Measurements from ENCODE around the gene FN3K.

Gene FN3K

DNA sequence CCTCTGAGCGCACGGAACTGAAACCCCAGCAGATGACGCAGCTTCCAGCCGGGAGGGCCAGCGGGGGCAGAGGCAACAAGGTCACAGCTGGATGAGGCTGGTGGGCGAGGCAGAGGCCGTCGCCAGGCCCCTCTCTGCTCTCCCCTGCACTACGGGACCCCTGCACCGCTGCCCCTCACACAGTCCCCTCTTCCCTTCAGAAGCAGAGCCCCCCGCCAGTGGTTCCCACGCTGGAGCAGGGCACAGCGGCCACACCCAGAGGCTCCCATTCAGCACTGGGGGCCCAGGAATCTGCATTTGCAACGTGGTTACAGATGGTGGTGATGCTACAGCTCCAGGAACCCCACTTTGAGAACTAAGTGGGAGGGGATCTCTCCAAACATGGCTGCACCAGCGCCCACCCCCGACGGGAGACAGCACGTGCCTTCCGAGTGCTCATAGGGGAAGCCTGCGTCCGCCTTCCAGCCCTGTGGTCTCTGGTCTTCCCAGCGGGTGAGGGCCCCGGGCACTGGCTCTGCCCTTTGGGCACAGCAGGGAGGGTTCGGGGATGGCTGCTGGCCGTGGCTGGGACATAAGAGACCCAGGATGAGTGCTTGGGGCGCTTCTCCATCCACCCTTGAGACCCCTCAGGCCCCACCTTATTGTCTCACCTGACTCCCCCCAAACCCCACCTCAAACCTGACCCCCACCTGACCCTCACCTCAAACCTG lies 32.2 kb upstream of the FN3K start:
- no peak for DNase-seq

DNA sequence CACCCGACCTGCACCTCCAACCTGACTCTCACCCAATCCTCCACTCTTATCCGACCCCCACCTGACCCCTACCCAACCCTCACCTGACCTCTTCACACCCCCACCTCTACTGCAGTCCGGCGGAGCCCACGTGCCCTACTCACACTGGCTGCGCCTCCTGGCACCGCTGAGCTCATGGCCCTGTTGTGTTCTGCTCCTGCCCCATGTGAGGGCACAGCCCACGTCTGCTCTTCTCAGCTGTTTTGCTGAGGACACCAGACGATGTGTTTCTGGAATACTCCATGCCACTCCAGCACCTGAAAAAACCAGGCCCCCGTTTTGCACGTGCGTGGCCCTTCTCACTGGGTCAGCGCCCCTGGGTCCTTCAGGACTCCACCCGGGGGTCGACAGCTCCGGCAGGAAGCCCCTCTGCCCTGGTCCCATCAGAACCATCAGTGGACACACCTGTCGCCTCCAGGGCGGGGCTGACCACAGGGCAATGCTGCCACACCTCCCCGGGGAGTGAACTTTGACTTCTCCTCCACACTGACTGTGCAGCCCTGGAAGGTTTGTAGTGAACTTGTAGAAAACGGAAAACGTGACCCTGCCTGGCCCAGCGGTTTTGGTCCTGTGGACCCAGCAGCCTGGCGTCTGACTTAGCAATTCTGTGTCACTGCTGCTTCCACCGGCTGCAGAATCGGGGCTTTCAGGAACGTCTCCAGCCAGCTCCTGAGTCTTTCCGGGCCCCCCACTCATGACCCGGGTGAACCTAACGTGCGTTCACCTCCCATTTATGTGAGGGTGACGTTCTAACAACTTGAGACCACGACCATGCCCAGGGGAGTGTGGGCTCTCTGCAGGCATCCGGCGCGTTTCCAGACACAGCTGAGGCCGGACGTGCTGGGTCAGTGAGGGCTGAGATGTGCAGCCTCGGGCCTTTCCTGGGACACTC lies 31.2 kb upstream of the FN3K start:
- DNase-seq: no peak

DNA sequence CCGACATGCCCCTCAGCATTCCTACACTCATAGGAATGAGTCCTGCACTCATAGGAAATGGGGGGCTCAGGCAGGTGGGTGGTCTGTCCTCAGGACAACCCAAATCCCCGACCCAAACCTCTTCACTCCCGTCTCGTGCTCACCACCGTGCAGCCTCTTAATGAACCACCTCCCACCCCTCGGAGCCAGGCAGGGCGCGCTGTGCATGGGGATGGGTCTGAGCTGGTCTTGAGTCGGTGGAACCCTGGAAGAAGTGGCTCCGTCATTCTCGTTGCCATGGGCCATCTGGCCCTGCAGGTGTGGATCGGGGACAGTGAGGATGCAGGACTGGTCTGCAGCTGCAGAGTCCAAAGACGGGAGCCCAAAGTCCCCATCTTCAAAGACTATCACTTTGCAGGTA lies 30.5 kb upstream of the FN3K start:
- DNase-seq: no peak

DNA sequence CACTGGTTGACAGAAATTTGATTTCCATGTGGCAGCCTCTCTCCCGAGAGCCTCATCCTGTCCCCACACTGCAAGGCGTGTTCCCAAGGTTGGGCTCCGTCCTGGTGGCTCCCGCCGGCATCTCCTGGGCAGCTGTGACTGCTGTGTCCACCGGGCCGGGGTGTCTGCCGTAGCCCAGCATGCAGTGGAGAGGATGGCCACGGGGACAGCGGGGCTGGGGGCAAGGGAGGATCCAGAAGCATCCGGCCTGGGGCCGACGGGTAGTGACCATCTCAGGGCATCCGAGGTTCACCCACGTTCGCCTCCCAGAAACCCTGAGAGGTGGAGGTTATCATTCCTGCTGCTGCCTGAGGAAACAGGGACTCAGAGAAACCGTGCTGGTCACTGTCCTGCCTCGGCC lies 29.7 kb upstream of the FN3K start:
- no peak for DNase-seq

DNA sequence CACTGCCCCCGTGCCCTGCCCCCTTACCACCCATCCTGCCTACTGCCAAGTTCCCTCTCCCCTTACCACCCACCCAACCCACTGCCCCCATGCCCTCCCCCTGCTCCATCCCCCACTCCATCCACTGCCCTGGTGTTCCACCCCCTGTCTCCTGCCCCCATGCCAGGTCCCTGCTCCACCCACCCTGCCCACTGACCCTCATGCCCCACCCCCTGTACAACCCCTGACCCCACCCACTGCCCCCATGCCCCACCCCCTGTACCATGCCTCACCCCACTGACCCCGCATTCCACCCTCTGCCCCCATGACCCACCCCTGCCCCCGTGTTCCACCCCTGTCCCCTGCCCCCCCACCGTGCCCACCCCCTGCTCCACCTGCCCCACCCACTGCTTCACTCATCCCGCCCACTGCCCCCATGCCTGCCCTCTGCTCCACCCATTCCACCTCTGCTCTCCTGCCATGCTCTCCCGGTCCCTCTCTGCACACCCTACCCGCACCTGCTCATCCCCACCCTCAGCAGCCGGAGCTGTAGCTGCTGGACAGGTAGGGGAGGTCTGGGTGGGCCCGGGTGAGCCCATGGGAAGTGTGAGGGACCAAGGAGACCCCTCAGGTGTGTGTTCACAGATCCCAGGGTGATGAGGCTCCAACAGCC lies 26.3 kb upstream of the FN3K start:
- no peak for DNase-seq

DNA sequence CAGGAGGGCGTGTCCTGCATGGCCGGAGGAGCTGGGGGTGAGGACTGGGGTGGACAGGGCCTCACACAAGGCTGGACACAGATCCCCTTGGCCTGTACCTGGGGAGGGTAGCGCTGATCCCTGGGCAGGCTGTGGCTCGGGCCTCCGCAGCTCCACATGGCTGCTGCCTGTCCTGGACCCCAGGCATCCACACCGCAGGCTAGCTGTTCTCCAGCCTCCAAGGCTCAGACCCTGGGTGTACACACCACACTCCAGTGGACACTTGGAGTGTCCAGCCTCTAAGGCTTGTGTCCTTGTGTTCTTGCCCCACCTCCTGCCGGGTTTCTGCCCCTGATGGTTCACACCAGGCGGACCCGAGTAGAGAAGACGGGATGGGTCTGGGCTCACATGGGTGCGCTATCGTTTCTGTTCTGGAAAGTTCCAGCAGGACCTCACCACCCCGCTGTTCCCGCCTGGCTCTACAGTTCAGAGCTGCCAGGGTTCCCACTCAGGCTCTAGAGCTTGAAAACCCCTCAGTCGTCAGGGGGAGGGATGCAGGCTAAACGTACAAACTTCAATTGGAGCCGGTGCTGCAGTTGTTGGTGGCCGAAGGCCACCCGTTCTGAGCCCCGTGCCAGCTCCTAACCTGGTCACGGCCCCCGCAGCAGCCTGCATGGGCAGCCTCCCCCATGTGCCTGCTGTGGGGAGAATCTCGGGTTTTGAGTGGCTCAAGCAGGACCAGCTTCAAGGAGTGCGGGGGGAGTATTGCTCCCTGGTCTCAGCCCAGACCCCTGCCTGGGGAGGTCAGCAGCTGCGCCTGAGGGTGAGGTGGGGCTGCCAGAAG lies 25.5 kb upstream of the FN3K start:
- no peak for DNase-seq

DNA sequence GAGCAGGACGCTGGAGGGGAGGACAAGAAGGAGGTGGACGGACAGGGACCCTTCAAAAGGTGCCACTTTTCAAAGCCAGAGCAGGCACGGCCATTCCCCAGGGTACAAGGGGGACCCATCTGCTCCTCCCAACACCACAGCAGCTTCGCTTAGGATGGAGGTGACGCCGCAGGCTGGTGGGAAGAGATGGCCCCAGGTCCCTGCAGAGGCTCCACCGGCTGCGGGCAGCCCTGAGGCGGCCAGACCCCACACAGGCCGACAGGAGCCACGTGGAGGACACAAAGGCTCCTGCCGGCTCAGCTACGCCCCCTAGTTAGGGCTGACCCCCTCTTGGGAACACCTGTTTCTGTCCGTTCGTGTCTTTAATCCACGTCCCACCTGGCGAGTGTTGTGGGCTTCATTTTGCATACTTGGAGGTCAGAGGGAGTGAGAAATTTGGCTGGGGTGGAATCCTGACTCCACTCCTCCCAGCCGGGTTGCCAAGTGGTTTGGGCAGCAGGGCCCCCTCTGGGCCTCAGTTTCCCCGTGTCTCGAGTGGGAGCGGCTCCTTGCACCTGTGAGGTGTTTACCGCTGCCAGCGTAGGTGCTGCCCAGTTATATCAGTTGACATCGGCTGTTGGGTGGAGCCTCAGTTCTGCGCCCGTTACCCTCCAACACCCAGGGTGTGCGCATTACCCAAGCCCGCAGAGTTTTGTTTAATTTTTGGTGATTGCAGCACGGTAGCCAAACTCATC lies 24.7 kb upstream of the FN3K start:
- no peak for DNase-seq

DNA sequence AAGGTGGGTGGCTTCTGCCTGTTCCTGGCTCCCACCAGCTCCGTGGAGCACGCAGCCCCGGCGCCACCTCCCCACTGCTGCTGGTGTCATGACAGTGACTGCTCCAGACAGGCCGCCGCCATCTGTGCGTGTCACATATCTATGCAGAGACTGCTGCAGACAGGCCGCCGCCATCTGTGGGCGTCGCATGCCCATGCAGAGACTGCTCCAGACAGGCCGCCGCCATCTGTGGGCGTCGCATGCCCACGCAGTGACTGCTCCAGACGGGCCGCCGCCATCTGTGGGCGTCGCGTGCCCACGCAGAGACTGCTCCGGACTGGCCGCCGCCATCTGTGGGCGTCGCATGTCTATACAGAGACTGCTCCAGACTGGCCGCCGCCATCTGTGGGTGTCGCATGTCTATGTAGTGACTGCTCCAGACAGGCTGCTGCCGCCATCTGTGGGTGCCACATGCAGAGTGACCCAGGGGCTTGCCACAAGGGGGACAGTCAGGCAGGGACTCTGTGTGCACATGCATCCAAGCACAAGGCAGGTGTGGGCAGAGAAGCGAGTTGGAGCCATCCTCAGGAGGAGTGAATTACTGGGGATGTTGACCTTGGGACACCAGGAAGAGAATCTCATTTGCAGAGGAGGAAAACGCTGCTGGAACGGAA lies 22.2 kb upstream of the FN3K start:
- DNase-seq: no peak

DNA sequence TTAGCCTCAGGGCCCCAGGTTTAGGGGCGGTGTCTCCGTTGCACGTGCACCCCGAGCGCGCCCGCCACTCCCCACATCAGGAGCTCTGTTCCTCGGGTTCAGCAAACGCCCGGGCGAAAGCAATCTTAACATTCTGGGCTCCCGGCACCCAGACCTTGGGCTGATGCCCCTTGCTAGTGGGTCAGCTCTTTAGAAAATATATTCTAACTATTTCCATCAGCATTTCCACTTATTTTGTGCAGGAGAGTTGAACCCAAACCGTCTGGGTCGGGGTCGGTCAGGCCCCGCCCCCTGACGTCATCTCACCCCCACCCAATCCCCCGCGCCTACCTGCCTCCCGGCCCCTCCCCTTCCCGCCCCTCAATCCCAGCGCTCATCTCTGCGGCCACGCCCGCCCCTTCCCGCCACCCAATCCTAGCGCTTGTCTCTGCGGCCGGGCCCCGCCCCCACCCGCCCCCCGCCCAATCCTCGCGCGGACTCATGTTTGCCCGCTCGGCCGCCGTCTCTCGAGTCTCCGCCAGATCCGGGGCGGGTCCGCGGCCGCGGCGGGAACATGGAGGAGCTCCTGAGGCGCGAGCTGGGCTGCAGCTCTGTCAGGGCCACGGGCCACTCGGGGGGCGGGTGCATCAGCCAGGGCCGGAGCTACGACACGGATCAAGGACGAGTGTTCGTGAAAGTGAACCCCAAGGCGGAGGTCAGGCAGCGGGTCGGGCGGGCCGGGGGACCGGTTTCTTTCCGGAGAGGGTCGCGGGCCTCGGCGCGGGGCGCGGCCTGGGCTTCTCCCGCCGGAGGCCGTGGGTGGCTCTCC lies 19.0 kb upstream of the FN3K start, which contains the start of gene FN3KRP:
TSS of gene FN3KRP (plus strand) at position 504 of the 808 bp plus-strand sequence. CDS start at position 554, 50 bp downstream.
- DNase-seq: peak; percentile 88

DNA sequence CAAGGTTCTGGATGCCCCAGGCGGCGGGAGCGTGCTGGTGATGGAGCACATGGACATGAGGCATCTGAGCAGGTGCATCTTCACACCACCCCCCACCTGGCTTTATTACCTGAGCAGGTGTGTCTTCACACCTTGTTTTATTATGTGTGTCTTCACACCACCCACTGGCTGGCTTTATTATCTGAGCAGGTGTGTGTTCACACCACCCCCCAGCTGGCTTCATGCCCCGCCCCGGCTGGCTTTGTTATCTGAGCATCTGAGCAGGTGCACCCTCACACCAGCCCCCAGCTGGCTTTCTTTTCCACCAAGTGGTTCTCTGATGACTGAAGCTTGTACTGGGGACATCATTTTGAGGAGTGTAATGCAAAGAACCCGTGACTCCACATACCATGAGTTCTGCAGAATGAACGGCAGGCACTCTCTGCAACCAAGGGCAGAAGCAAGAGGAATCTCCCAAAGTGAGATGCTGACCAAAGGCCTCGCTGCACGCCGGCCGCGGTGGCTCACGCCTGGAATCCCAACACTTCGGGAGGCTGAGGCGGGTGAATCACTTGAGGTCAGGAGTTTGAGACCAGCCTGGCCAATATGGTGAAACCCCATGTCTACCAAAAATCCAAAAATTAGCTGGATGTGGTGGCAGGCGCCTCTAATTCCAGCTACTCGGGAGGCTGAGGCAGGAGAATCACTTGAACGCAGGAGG lies 16.3 kb upstream of the FN3K start:
- DNase-seq: no peak

DNA sequence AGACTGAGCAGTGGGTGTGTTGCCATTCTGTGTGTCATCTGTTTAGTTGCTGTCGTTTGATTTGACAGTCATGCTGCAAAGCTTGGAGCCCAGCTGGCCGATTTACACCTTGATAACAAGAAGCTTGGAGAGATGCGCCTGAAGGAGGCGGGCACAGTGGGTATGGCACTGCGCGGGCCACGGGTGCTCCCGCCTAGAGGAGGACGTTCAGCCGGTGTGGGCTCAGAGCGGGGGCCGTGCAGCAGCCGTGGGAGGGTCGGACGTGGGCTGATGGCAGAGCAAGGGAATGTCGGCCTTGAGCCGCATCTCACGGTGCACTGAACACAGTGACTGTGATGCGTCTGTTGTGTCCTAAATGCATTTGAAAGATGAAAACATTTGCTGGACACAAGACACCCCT lies 15.2 kb upstream of the FN3K start:
- no peak for DNase-seq

DNA sequence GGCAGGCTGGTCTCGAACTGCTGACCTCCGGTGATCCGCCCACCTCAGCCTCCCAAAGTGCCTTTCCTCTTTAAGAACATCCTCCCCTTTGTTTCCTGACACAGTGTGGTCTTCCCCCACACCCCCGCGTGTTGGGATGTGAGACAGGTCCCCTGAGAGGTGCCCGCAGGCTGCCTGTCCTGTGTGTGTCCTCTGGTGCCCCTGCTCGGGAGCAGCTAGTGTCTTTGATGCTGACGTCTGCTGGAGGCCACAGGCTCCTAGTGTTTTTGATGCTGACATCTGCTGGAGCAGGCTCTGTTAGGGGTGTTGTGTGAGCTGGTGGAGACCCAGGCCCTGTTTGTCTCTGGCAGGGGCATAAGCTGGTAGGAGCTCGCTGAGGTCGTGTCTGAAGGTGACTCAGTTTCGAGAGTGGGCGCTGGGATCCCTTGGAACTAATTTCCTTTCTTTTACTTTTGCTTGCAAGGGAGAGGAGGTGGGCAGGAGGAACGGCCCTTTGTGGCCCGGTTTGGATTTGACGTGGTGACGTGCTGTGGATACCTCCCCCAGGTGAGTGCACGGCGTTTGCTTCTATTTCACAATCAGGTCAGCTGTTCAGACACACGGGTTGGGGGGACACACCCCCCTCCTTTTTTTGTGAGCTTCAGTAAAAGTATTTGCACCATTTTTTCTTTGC lies 12.9 kb upstream of the FN3K start:
- no peak for DNase-seq

DNA sequence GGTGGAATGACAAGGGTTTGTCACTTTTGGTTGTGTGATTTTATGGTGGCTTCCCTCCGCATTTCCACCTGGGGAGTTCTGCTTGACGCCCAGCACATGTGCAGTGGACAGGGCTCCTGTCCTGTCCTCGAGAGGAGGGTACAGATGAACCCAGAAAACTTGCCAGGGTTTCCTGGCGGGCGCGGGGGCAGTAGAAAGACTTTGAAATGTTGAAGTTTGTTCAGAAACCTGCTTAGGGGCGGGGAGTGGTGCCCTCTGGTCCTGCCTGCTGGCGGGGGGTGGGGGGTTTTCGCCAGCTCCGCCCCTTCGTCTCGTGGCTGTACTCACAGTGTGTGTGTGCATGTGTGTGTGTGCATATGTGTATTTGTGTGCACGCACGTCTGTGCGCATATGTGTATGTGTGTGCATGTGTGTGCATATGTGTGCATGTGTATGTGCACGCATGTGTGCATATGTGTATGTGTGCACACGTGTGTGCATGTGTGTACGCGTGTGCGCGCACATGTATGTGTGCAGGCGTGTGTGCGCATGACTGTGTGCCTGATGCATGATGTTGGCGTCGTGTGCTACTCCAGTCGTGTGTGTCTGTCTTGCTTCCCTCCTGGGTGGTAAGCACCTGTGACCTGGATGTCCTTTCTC lies 12.1 kb upstream of the FN3K start:
- no peak for DNase-seq

DNA sequence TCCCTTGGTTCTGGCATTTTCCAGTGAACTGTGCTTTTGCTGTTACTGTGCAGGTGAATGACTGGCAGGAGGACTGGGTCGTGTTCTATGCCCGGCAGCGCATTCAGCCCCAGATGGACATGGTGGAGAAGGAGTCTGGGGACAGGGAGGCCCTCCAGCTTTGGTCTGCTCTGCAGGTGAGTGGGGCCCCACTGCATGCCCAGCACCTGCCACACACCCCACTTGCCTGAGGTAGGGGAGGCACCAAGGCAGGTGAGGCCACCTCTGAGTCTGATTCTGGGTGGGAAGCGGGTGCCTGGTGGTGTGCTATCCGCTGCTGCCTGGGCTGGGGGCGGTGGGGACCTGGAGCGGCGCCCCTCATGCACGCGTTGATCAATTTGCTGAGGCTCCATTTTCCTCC lies 9.0 kb upstream of the FN3K start:
- no peak for DNase-seq

DNA sequence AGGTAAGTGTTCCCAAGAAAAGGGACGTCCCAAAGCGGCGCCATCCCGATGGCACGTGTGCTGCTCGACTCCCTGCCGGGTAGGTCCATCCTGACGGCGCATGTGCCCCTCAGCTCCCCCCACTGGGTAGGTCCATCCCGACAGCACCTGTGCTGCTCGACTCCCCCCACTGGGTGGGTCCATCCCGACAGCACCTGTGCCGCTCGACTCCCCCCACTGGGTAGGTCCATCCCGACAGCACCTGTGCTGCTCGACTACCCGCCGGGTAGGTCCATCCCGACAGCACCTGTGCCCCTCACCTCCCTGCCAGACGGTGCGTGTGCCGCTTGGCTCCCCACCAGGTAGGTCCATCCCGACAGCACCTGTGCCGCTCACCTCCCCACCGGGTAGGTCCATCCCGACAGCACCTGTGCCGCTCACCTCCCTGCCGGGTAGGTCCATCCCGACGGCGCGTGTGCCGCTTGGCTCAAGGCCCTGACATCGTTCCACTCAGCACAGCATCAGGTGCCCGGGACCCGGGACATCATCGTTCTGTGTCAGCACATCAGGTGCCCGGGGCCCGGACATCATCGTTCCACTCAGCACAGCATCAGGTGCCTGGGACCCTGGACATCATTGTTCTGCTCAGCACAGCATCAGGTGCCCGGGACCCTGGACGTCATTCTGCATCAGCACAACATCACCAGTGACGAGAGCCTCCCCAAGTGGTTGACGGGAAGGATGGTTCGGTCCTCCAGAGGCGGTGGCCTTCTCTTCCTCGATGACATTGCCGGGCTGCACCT lies 5.7 kb upstream of the FN3K start:
- DNase-seq: no peak

DNA sequence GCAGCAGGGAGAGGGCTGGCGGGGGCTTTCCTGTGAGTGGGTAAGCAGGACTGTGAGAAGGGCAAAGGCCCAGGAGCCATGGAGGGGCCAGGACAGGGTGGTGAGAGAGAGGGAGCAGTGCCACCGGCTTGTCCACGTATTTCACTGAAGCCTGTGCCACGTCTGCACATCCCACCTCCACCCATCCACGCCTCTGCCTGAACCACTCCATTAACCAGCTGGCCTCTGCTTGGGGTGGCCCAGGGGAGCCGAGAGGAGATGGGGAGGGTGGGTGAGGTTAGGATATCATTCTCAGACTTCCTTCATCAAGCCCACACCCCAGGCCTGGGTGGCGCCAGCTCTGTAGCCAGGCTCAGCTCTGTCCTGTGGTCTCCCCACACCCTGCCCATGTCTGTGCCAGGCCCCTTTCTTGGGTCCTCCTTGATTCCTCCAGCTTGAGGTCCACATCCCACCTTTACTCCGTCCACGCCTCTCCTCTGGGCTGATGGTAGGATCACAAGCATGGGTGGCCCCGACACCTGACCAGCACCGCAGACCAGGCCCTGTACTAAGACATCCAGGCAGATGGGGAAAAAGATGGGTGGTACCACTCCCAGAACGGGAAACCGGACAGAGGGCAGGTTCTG lies 3.2 kb upstream of the FN3K start:
- no peak for DNase-seq
